ENCODE data around the gene MYB.
A peak's percentile ranks its signal among the peaks of the same experiment; 100 is the strongest.

MYB gene

DNA sequence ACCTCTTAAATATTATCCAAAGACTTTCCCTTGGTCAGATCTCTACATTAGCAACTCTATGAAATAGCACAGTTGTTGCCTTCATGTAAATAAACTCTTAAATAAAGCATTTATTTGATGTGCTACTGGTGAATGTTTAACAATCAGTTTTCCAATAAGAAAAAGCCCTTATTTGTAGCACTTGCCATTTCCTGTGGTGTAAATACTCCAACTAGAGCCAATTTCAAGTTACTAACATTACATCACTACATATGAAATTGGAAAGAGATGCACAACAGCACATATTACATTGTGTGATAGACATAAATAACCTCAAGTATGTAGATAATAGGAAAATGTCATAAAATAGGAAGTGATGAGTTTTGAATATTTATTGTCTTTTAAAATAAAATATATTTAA, 5.0 kb upstream of the MYB start:
- no peaks in the 10 kb centered on the region for H3K79me2 ChIP-seq
- no peak overlapping the region for H3K4me3 ChIP-seq (ENCODE audit: low read depth, low read length)
- no peaks in the 10 kb centered on the region for H3K27me3 ChIP-seq (ENCODE audit: control insufficient read depth, insufficient read depth, low read length)
- H2AFZ ChIP-seq: no peak overlapping the region
- no peaks in the 10 kb centered on the region for H3K36me3 ChIP-seq (ENCODE audit: control insufficient read depth, insufficient read depth, low read length)
- no peak overlapping the region for H3K9ac ChIP-seq
- H3K9me3 ChIP-seq (ENCODE audit: control insufficient read depth, low read length): no peaks in the 10 kb centered on the region
- no peak overlapping the region for H3K27ac ChIP-seq
- H3K4me1 ChIP-seq: no peaks in the 10 kb centered on the region
- H3K4me2 ChIP-seq (ENCODE audit: low read length): no peak overlapping the region
- TF ChIP-seq, protein P1, sequence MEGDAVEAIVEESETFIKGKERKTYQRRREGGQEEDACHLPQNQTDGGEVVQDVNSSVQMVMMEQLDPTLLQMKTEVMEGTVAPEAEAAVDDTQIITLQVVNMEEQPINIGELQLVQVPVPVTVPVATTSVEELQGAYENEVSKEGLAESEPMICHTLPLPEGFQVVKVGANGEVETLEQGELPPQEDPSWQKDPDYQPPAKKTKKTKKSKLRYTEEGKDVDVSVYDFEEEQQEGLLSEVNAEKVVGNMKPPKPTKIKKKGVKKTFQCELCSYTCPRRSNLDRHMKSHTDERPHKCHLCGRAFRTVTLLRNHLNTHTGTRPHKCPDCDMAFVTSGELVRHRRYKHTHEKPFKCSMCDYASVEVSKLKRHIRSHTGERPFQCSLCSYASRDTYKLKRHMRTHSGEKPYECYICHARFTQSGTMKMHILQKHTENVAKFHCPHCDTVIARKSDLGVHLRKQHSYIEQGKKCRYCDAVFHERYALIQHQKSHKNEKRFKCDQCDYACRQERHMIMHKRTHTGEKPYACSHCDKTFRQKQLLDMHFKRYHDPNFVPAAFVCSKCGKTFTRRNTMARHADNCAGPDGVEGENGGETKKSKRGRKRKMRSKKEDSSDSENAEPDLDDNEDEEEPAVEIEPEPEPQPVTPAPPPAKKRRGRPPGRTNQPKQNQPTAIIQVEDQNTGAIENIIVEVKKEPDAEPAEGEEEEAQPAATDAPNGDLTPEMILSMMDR (IDR thresholded peaks at IDR 0.05): no peak

DNA sequence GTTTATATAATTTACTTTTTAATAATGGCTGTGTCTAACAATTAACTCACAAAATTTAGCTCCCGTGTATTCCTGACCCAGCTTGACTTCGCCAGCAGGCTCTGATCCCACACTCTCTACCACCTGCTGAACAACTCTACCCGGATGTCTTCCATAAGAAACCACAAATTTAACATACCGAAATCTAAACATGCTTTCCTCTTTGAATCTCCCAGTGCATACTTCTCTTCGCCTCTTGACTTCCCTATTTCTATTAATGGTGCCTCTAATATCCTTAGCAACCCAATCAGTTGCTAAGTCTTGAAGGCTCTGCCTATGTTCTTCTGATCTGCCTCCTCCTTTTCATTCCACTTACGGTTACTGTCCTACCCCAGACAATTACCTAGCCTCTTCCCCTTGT, 4.6 kb upstream of the MYB start:
- Histone ChIP-seq H3K27me3 (ENCODE audit: control insufficient read depth, insufficient read depth, low read length) (no peaks in the 10 kb centered on the region), H3K9ac (no peak overlapping the region), H3K9me3 (ENCODE audit: control insufficient read depth, low read length) (no peaks in the 10 kb centered on the region), H3K36me3 (ENCODE audit: control insufficient read depth, insufficient read depth, low read length) (no peaks in the 10 kb centered on the region), H3K79me2 (no peaks in the 10 kb centered on the region), H3K4me3 (ENCODE audit: low read depth, low read length) (no peak overlapping the region), H3K27ac (no peak overlapping the region), H3K4me2 (ENCODE audit: low read length) (no peak overlapping the region), H2AFZ (no peak overlapping the region), H3K4me1 (no peaks in the 10 kb centered on the region)
- TF ChIP-seq, protein P1 (IDR thresholded peaks at IDR 0.05): no peak

DNA sequence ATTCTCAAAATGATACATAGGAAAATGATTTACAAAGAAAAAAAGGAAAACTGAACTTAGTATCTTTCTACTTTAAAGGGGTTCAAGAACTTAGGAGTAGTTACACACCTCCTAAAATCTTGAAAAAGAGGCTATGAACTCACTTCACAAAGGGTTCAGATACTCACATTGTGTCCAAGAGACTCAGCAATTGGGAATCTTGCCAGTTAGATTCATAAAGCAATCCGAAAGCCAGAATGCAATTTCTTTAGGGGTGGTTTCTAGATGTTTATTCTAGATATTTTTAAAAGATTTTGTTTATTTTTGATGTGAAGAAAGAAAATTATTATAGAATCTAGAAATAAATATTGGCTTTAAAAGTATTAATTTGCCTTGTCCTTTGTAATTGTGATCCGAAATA, 1.7 kb upstream of the MYB start:
- Histone ChIP-seq H3K27ac (no peak overlapping the region), H3K9ac (no peak overlapping the region), H3K79me2 (no peaks in the 10 kb centered on the region), H3K27me3 (ENCODE audit: control insufficient read depth, insufficient read depth, low read length) (no peaks in the 10 kb centered on the region), H3K4me2 (ENCODE audit: low read length) (no peak overlapping the region), H3K4me1 (peaks cover 4% of the 10 kb centered on the region), H3K36me3 (ENCODE audit: control insufficient read depth, insufficient read depth, low read length) (no peaks in the 10 kb centered on the region), H3K9me3 (ENCODE audit: control insufficient read depth, low read length) (no peaks in the 10 kb centered on the region), H2AFZ (no peak overlapping the region), H3K4me3 (ENCODE audit: low read depth, low read length) (no peak overlapping the region)
- TF ChIP-seq, protein P1 (IDR thresholded peaks at IDR 0.05): no peak

DNA sequence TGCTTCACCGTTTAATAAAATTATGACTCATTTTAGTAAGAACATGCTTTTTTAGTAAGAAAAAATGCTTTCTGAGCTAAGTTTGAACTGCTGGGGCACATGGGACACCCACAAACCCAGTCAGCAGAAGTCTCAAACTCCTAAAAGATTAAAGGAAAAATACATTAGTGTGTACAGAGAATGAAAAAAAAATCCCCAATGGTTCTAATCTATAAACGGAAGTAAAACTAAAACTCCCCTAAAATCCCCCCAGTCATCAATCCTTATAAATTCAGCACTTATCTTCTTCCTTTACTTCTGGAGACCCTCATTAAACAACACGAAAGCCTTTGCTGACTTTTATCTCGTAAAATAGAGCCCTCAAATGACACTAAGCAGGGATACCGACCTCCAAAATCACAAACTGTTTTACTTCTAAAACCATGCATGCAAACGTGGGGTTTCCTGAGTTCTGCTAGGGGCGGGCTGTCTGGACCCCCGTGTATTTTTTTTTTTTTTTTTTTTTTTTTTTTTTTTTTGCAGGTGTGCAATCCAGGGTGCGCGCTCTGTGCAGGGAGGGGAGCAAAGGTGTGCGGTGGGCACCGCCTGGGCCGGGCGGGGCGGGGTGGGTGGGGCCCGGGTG, 1.1 kb upstream of the MYB start:
- Histone ChIP-seq H2AFZ (peak overlapping the region; percentile 31), H3K9ac (no peak overlapping the region), H3K4me3 (ENCODE audit: low read depth, low read length) (no peak overlapping the region), H3K36me3 (ENCODE audit: control insufficient read depth, insufficient read depth, low read length) (no peaks in the 10 kb centered on the region), H3K79me2 (no peaks in the 10 kb centered on the region), H3K27ac (no peak overlapping the region), H3K27me3 (ENCODE audit: control insufficient read depth, insufficient read depth, low read length) (no peaks in the 10 kb centered on the region), H3K4me2 (ENCODE audit: low read length) (no peak overlapping the region), H3K9me3 (ENCODE audit: control insufficient read depth, low read length) (no peaks in the 10 kb centered on the region), H3K4me1 (peaks cover 4% of the 10 kb centered on the region)
- TF ChIP-seq, protein P1 (IDR thresholded peaks at IDR 0.05): no peak

Measured in parathyroid adenoma (tissue), 2 donors.